ENCODE results near the gene CCDC39.

DNA sequence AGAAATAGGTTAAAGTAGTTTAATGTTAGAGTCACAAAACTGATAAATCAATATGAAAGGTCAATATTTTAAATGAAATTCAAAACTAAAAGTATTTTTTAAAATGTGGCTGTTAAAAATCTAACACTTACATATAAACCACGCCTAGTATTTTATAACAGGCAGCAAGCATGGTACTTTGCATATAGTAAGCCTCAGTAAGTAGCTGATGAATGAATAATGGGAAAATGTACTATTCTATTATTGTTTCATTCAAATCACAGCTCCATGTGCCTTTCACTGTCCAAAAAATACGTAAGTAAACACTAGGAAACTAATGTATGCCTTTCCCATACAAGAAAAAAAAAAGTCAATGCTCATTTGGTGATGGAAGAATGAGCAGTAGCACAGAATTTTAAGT is 17.8 kb downstream of the CCDC39 start:
- TF ChIP-seq, protein P1, sequence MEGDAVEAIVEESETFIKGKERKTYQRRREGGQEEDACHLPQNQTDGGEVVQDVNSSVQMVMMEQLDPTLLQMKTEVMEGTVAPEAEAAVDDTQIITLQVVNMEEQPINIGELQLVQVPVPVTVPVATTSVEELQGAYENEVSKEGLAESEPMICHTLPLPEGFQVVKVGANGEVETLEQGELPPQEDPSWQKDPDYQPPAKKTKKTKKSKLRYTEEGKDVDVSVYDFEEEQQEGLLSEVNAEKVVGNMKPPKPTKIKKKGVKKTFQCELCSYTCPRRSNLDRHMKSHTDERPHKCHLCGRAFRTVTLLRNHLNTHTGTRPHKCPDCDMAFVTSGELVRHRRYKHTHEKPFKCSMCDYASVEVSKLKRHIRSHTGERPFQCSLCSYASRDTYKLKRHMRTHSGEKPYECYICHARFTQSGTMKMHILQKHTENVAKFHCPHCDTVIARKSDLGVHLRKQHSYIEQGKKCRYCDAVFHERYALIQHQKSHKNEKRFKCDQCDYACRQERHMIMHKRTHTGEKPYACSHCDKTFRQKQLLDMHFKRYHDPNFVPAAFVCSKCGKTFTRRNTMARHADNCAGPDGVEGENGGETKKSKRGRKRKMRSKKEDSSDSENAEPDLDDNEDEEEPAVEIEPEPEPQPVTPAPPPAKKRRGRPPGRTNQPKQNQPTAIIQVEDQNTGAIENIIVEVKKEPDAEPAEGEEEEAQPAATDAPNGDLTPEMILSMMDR (optimal IDR thresholded peaks at IDR 0.05 in 1 of 3, IDR thresholded peaks at IDR 0.05 in 1 of 3, conservative IDR thresholded peaks at IDR 0.05 in 1 of 3; ENCODE audit: extremely low read depth in 1 of 3, insufficient read depth in 2 of 3, low read length in 3 of 3) = no peak
- no peak for TF ChIP-seq EZH2 (IDR thresholded peaks at IDR 0.05; ENCODE audit: low read length)

All from keratinocyte (primary cell).